ENCODE measurements around the gene ARCN1.
"Not testable (repeated sequence)": the region's sequence is repeated elsewhere in the genome, so short reads cannot be mapped to it uniquely, and the experiment has no call there.

The ARCN1 gene

DNA sequence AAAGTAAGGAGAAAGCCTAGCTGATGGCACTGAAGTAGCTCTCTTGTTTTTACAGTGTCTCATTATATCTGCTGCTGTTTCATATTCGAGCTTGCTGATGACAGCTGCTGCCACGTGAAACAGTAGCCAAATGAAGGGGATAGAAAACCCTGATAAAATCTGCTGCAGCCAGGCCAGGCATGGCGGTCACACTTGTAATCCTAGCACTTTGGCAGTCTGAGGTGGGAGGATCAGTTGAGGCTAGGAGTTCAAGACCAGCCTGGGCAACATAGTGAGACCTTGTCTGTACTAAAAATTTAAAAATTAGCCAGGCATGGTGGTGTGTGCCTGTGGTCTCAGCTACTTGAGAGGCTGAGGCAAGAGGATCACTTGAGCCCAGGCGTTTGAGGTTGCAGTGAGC, 19.9 kb upstream of the ARCN1 start:
- Histone ChIP-seq H3K4me3 (ENCODE audit: low read depth, low read length) (no peak overlapping the region), H3K27me3 (no peaks in the 10 kb centered on the region), H3K36me3 (peaks cover 9% of the 10 kb centered on the region), H3K9me3 (no peaks in the 10 kb centered on the region), H3K4me1 (no peaks in the 10 kb centered on the region)
- TF ChIP-seq, protein P1, sequence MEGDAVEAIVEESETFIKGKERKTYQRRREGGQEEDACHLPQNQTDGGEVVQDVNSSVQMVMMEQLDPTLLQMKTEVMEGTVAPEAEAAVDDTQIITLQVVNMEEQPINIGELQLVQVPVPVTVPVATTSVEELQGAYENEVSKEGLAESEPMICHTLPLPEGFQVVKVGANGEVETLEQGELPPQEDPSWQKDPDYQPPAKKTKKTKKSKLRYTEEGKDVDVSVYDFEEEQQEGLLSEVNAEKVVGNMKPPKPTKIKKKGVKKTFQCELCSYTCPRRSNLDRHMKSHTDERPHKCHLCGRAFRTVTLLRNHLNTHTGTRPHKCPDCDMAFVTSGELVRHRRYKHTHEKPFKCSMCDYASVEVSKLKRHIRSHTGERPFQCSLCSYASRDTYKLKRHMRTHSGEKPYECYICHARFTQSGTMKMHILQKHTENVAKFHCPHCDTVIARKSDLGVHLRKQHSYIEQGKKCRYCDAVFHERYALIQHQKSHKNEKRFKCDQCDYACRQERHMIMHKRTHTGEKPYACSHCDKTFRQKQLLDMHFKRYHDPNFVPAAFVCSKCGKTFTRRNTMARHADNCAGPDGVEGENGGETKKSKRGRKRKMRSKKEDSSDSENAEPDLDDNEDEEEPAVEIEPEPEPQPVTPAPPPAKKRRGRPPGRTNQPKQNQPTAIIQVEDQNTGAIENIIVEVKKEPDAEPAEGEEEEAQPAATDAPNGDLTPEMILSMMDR (IDR thresholded peaks at IDR 0.05; ENCODE audit: low read depth, low read length): no peak
- no peak for DNase-seq

DNA sequence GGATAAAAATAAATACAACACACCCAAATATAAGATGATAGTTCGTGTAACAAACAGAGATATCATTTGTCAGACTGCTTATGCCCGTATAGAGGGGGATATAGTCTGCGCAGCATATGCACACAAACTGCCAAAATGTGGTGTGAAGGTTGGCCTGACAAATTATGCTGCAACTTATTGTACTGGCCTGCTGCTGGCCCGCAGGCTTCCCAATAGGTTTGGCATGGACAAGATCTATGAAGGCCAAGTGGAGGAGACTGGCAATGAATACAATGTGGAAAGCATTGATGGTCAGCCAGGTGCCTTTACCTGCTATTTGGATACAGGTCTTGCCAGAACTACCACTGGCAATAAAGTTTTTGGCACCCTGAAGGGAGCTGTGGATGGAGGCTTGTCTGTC, 11.4 kb upstream of the ARCN1 start:
- H3K27me3 ChIP-seq: no peaks in the 10 kb centered on the region
- no peak for DNase-seq
- peaks cover 7% of the 10 kb centered on the region for H3K36me3 ChIP-seq
- TF ChIP-seq, protein P1 (IDR thresholded peaks at IDR 0.05; ENCODE audit: low read depth, low read length): no peak
- no peaks in the 10 kb centered on the region for H3K9me3 ChIP-seq
- H3K4me1 ChIP-seq: no peaks in the 10 kb centered on the region
- no peak overlapping the region for H3K4me3 ChIP-seq (ENCODE audit: low read depth, low read length)

DNA sequence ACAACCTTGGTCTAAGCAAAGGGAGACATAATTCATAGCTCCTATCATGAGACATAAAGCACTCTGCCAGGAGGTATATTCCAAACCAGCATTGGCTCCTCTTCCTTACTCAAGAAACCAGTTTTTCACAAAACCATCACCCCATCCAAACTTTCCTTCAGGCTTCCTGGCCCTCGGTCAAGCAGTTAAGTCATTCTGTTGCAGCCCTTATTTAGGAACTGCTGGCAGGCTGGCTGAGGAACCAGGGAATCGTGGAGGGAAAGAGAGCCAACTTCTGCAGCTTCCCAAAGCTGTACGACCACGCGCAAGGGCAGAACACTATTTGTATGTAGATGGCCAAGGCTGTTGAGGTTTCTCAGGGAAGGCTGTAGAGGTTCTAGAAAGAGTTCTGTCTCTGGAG, 7.2 kb upstream of the ARCN1 start:
- TF ChIP-seq, protein P1 (IDR thresholded peaks at IDR 0.05; ENCODE audit: low read depth, low read length): no peak
- Histone ChIP-seq H3K4me1 (no peaks in the 10 kb centered on the region), H3K36me3 (no peaks in the 10 kb centered on the region), H3K9me3 (no peaks in the 10 kb centered on the region), H3K4me3 (ENCODE audit: low read depth, low read length) (peak overlapping the region; percentile 84), H3K27me3 (no peaks in the 10 kb centered on the region)
- no peak for DNase-seq

DNA sequence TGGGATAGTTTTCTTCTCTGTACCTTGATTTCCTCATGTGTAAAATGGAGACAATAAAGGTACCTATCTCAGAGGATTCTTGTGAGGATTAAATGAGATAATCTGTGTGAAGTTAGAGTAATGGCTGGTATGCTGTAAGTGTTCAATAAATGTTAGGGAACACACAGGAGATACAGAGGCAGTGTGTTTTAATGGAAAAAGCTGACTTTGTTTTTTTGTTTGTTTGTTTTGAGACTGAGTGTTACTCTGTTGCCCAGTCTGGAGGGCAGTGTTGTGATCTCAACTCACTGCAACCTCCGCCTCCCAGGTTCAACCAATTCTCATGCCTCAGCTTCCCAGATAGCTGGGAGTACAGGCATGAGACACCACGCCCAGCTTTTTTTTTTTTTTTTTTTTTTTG, 2.5 kb upstream of the ARCN1 start:
- Histone ChIP-seq H3K9me3 (no peaks in the 10 kb centered on the region), H3K4me1 (no peaks in the 10 kb centered on the region; the same call in 1 of the 2 replicates), H3K4me3 (ENCODE audit: low read depth, low read length) (no peak overlapping the region), H3K27me3 (no peaks in the 10 kb centered on the region), H3K36me3 (peaks cover 5% of the 10 kb centered on the region; the same call in 1 of the 2 replicates)
- TF ChIP-seq, protein P1 (IDR thresholded peaks at IDR 0.05; ENCODE audit: low read depth, low read length): no peak
- DNase-seq: no peak

DNA sequence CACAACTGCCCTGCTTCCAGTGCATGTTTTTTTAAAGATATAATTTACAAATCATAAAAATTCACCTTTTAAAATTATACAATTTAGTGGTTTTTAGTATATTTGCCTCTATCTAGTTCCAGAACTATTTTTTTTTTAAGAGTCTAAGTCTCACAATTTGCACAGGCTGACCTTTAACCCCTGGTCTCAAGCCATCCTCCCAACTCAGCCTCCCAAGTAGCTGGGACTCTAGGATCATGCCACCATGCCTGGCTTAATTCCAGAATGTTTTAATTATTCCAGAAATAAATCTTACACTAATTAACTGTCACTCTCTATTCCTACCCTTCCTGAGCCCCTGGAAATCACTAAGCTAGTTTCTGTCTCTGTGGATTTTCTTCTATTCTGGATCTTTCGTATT, 1.4 kb upstream of the ARCN1 start:
- TF ChIP-seq, protein P1 (IDR thresholded peaks at IDR 0.05; ENCODE audit: low read depth, low read length): no peak
- H3K9me3 ChIP-seq: no peaks in the 10 kb centered on the region
- H3K4me3 ChIP-seq (ENCODE audit: low read depth, low read length): no peak overlapping the region
- DNase-seq: no peak
- H3K4me1 ChIP-seq: peaks cover 4% of the 10 kb centered on the region; the same call in 1 of the 2 replicates
- H3K36me3 ChIP-seq: peaks cover 5% of the 10 kb centered on the region; the same call in 1 of the 2 replicates
- no peaks in the 10 kb centered on the region for H3K27me3 ChIP-seq

DNA sequence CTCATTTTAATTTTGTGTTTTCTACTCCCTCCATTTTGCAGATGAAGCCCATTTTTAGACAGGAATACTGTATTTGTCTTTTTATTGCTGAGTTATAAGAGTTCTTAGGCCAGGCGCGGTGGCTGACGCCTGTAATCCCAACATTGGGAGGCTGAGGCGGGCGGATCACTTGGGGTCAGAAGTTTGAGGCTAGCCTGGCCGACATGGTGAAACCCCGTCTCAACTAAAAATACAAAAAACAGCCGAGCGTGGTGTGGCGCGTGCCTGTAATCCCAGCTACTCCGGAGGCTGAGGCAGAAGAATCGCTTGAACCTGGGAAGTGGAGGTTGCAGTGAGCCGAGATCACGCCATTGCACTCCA, 528 bp upstream of the ARCN1 start:
- not testable (repeated sequence) for DNase-seq, H3K27me3 ChIP-seq, H3K9me3 ChIP-seq, H3K36me3 ChIP-seq, H3K4me1 ChIP-seq
- H3K4me3 ChIP-seq (ENCODE audit: low read depth, low read length): peak overlapping the region; percentile 78

DNA sequence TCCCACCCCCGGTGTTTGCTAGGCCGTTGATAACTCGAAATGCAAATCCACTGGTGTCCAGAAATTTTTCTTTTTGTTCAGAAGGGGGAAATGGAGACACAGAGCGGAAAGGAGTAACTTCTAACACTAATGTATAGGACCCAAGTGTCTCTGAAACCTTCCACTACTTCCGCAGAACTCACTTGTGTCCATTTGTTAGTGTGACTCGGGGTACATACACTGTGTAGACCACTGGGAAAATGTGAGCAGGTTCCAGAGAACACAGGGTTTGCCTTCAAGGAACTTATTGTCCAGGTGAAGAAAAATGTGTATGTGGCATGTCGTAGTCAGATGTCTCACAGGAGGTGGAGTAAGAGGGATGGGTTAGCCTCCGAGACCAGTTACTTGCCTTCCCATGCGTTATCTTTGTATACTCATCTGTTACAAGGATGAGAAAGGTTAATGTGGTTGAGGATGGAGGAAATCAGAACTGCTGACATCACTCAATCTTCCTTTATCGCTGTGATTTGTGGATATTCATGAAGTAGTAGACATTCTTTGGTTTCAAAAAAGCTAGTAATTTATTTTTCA, 857 bp downstream of the ARCN1 start:
- Histone ChIP-seq H3K4me3 (ENCODE audit: low read depth, low read length) (peak overlapping the region; percentile 78), H3K36me3 (peaks cover 16% of the 10 kb centered on the region), H3K4me1 (peaks cover 4% of the 10 kb centered on the region; the same call in 1 of the 2 replicates), H3K9me3 (no peaks in the 10 kb centered on the region), H3K27me3 (no peaks in the 10 kb centered on the region)
- TF ChIP-seq, protein P1 (IDR thresholded peaks at IDR 0.05; ENCODE audit: low read depth, low read length): no peak
- no peak for DNase-seq
